ENCODE results near the gene MOB3B.
"Not testable (repeated sequence)": the region's sequence is repeated elsewhere in the genome, so short reads cannot be mapped to it uniquely, and the experiment has no call there.

Gene MOB3B

GRCh38 chr9:27453860-27454553 lies 75.6 kb downstream of the MOB3B start:
- in situ Hi-C loops (cut with MboI; ENCODE audit: low sequenced_read_pairs): no loop called here

- in situ Hi-C loops (cut with MboI; ENCODE audit: low sequenced_read_pairs): no loop called here
Measured at GRCh38 chr9:27451207-27451797, 78.3 kb downstream of the MOB3B start.

DNA sequence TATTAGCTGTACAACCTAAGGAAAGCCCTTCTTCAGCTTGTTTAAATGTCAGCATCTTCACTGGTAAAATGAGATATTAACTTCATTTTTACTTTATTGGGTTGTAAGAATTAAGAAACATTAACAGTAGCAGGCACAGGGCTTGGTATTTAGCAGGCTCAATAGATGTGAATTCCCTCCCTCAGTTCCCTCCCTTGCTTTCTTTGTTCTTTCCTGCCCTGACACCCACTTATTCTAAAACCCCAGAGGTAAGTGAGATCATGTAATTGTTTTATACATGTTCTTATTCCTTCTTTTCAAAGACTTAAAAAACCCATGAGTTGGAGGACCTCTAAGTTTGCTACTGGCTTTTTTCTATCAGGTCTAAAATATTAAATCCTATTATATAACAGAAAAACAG lies 78.9 kb downstream of the MOB3B start:
- in situ Hi-C loops (cut with MboI; ENCODE audit: low sequenced_read_pairs): no loop called here

- in situ Hi-C loops (cut with MboI; ENCODE audit: low sequenced_read_pairs): not testable (repeated sequence)
Measured at GRCh38 chr9:27448356-27448755, 81.3 kb downstream of the MOB3B start.

DNA sequence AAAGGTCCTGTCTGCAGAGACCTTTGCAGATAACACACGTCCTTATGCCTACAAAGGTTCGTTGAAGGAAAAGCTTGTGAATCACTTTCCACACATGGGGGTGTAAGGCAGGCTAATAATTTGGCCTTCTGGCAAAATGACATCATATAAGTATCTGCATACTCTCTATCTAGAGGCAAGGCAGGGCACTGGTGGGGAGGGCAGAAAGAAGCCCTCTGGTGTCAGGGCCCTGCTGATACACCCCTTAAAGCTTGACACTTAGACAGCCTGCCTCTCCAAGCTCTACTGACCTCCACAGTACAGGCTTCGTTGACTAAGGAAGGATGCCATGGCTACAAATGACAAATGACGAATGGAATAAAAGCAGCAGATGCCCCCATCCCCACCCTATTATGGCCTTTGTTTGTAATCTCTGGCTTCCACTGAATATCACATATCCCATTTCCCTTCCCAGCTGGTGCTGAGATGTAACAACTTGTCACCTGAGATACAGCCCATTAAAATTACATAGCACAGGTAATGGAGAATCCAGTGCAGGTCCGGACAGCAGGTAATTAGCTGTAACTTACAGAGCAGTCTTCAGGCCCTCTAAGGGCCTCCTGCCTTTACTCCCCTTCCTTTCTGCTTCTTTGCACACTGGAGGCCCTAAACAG lies 82.5 kb downstream of the MOB3B start:
- in situ Hi-C loops (cut with MboI; ENCODE audit: low sequenced_read_pairs): no loop called here

GRCh38 chr9:27445688-27446087 lies 83.9 kb downstream of the MOB3B start:
- in situ Hi-C loops (cut with MboI; ENCODE audit: low sequenced_read_pairs): no loop called here

GRCh38 chr9:27445057-27445595 lies 84.5 kb downstream of the MOB3B start:
- in situ Hi-C loops (cut with MboI; ENCODE audit: low sequenced_read_pairs): no loop called here

- in situ Hi-C loops (cut with MboI; ENCODE audit: low sequenced_read_pairs): no loop called here
Measured at GRCh38 chr9:27442464-27442863, 87.2 kb downstream of the MOB3B start.

GRCh38 chr9:27441741-27442070 lies 87.9 kb downstream of the MOB3B start:
- in situ Hi-C loops (cut with MboI; ENCODE audit: low sequenced_read_pairs): no loop called here

GRCh38 chr9:27440888-27441740 lies 88.5 kb downstream of the MOB3B start:
- in situ Hi-C loops (cut with MboI; ENCODE audit: low sequenced_read_pairs): no loop called here

GRCh38 chr9:27438522-27438921 lies 91.1 kb downstream of the MOB3B start:
- in situ Hi-C loops (cut with MboI; ENCODE audit: low sequenced_read_pairs): no loop called here

DNA sequence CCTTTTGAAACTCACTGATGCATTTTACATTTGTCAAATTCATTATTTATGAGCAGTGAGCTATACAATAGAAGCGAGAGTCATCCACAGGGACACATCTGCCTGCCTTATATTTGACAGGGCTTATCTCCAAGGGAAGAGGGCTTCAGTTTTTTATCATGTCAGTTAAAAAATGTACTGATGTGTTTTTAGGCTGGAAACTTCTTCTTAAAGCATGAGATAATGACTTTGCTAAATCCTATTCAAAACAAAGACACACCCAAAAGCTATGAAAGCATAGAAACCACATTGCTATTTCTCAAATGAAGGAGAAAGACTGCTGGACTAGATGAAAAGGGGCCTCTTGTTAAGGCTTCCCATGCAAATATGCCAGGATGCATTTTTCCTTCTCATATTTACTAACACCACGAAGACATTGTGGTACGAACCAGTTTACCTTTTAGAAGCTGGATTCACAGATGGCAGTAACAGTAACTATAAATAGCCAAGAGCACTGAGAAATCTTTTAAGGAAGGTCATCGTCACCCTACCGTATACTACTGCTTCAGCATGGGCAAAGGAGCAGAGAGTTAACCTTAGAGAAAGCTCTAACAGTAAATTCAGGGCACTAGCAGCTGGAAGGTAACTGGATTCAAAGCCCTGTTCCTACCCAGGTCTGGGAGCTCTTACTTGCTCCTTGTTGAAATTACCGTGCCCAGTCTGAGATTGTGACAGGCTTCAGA lies 91.8 kb downstream of the MOB3B start:
- in situ Hi-C loops (cut with MboI; ENCODE audit: low sequenced_read_pairs): no loop called here

GRCh38 chr9:27436234-27436633 lies 93.4 kb downstream of the MOB3B start:
- in situ Hi-C loops (cut with MboI; ENCODE audit: low sequenced_read_pairs): no loop called here

DNA sequence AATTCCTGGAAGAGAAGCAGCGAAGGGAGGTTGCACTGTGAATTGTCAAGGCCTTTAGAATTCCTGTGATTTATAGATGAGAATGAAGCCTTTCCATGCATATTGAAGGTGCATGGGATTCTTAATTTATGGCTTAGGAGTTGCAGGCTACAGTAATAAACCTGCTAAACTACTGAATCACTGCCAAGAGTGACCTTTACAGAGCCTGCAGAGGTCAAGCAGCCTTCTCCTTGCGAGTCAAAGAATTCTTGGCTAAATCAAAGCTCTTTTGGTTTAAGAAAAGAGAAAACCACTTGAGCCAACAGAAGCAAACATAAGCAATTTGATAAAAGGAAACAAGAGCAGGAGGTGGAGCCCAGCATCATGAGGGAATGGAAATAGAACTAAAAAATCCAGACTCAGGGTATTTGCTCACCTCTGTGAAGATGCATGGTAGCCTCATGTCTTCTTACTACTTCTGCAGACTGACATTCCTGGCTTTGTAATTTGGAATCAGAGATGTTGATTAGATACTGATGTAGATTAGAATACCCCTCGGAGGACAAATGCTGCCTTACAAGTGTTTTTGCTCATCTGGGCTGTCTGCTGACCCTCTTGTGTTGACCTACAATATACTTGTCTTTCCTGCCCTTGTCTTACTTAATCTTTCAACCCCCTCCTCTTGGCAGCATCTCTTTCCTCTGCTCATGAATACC lies 95.8 kb downstream of the MOB3B start:
- in situ Hi-C loops (cut with MboI; ENCODE audit: low sequenced_read_pairs): no loop called here

GRCh38 chr9:27432308-27432707 lies 97.3 kb downstream of the MOB3B start:
- in situ Hi-C loops (cut with MboI; ENCODE audit: low sequenced_read_pairs): no loop called here

GRCh38 chr9:27431543-27432147 lies 98.0 kb downstream of the MOB3B start:
- in situ Hi-C loops (cut with MboI; ENCODE audit: low sequenced_read_pairs): no loop called here

DNA sequence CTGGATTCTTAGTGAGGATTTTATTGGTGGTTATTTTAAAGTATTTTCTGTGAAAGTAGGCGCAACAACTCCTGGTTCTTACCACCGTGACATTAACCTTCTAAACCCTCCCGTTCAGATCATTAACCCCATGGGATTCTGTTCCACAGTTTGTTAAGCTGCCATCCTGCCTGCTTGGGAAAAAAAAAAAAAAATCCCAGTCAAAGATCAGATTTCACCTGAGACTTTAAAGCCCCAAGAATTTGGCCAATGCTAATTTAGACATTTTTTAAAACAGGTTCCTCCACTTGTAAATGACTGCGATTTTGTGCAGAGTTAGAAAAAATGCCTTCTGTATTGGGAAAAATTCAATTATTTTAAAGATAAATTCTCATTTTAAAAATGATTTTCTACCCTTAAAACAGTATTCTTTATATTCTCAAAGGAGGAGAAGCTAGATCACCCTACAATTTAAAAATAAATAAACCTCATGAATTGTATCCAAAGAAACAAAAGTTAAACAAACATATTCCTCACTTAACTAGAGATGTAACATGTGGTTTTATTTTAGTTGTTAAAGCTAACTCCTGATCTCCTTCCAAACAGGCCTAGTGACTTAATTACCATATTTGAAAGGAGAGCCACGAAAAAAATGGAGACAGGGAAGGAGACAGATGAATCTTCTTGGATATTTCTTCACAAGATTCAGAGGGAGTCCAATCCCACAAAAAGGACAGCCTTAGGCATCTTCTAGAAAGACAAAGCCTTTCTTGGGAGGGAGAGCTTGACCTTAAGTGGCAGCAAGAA lies 98.7 kb downstream of the MOB3B start:
- in situ Hi-C loops (cut with MboI; ENCODE audit: low sequenced_read_pairs): no loop called here

DNA sequence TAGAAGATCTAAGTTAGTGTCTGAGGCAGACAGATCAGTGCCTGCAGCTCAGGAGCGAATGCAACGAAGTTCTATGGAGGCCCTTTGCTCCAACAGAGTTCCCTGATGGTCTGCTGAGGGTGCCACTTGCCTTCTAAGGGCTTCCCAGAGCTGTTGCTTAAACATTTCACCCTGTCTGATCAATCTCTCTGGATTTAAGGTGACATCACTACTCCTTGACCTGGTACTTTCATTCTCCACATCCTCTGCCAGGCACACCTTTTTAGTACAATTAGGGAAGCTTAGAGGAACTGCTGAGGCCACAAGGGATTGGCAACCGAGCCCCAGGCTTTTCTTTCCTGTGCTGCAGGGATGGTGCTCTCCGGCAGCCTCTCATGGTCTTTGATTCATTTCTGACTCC lies 99.7 kb downstream of the MOB3B start:
- in situ Hi-C loops (cut with MboI; ENCODE audit: low sequenced_read_pairs): no loop called here

DNA sequence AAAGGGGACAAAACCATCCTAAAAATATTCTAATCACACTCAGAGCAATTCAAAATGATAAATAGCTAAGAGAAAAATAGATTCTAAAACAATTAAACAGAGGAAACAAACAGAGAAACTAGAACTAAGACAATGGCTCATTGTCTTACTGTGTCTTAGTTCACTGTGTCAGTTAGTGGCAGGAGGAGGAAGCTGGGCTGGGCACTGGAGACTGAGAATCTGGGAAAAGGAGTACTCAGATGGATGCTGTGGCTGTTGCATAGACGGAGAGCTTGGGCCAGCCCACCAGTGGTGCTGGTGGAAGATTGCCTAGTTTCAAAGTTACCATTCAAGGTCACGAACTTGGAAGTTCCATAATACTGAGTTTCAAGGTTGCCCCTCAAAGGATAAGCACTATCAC lies 100.2 kb downstream of the MOB3B start:
- in situ Hi-C loops (cut with MboI; ENCODE audit: low sequenced_read_pairs): no loop called here
